ENCODE measurements around the gene H6PD.

Gene H6PD

DNA sequence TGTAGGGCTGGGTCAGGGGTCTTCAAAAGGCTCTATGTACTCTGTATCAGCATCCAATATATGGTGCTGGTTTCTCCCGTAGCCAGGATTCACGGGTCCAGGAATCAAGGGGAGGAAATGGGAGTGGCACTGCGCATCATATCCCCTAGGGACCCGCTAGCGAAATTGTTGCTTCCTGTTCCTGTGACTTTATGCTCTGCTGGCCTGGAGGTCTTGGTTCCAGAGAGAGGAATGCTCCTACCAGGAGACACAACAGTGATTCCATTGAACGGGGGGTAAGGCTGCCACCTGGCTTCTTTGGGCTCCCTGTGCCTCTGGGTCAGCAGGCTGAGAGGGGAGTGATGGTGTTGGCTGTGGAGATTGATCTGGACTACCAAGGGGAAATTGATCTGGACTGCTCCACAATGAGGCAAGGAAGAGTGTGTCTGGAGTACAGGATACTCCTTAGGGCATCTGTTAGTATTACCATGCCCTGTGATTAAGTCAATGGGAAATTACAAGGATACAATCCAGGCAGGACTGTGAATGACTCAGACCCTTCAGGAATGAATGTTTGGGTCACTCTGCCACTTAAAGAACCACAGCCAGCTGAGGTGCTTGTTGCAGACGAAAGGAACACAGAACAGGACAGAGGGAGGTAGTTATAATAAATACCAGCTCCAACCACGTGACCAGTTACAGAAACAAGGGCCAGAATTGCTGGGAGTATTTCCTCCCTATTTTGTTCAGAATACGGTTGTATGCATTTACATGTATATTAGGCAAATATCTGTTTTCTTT is 68.4 kb downstream of the H6PD start:
- ChIA-PET POLR2A (no interaction called here), CTCF (no interaction called here)
- H3K4me3 ChIP-seq (ENCODE audit: low read depth, low read length), result no peak overlapping the region
- peaks cover 7% of the 10 kb centered on the region; the same call in 1 of the 2 replicates for H3K4me1 ChIP-seq (ENCODE audit: control insufficient read depth, insufficient read depth, low read length)
- no peak overlapping the region for H3K27ac ChIP-seq (ENCODE audit: extremely low read depth, low read depth, low read length)
- H3K36me3 ChIP-seq (ENCODE audit: control insufficient read depth in 2 of 2, insufficient read depth in 1 of 2, low read length in 2 of 2), result no peaks in the 10 kb centered on the region
- no peaks in the 10 kb centered on the region for H3K9me3 ChIP-seq (ENCODE audit: control insufficient read depth, insufficient read depth, low read depth, low read length)
- TF ChIP-seq ZNF394 (tag by site-specific recombination; IDR thresholded peaks at IDR 0.05; ENCODE audit: borderline replicate concordance), result peak; percentile 53; the same call in 1 of the 2 replicates
- no peak for TF ChIP-seq ZBTB7A (tag by site-specific recombination; IDR thresholded peaks at IDR 0.05; ENCODE audit: low read depth)
- TF ChIP-seq YY1 (tag by site-specific recombination; IDR thresholded peaks at IDR 0.05), result no peak
- no peak for TF ChIP-seq ZNF48 (tag by site-specific recombination; IDR thresholded peaks at IDR 0.05)
- no peak for TF ChIP-seq SP2 (tag by site-specific recombination; IDR thresholded peaks at IDR 0.05)
- TF ChIP-seq ZNF2 (tag by site-specific recombination; IDR thresholded peaks at IDR 0.05), result no peak
- TF ChIP-seq ZNF530 (tag by site-specific recombination; IDR thresholded peaks at IDR 0.05; ENCODE audit: low read depth), result no peak
- peak; percentile 96 for TF ChIP-seq SP7 (tag by site-specific recombination; IDR thresholded peaks at IDR 0.05)
- no peak for TF ChIP-seq KLF7 (tag by site-specific recombination; IDR thresholded peaks at IDR 0.05; ENCODE audit: borderline replicate concordance)
- TF ChIP-seq ZNF292 (tag by site-specific recombination; IDR thresholded peaks at IDR 0.05; ENCODE audit: borderline replicate concordance, low read depth), result no peak
- TF ChIP-seq ZNF350 (tag by site-specific recombination; IDR thresholded peaks at IDR 0.05), result no peak
- no peak for TF ChIP-seq MEIS1 (CRISPR knock-in tag; IDR thresholded peaks at IDR 0.05; ENCODE audit: borderline replicate concordance)
- TF ChIP-seq TRIM28 (IDR thresholded peaks at IDR 0.05; ENCODE audit: borderline replicate concordance, low read length), result peak; percentile 49; the same call in 1 of the 2 replicates
- TF ChIP-seq, protein P1, sequence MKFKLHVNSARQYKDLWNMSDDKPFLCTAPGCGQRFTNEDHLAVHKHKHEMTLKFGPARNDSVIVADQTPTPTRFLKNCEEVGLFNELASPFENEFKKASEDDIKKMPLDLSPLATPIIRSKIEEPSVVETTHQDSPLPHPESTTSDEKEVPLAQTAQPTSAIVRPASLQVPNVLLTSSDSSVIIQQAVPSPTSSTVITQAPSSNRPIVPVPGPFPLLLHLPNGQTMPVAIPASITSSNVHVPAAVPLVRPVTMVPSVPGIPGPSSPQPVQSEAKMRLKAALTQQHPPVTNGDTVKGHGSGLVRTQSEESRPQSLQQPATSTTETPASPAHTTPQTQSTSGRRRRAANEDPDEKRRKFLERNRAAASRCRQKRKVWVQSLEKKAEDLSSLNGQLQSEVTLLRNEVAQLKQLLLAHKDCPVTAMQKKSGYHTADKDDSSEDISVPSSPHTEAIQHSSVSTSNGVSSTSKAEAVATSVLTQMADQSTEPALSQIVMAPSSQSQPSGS (tag by site-specific recombination; IDR thresholded peaks at IDR 0.05; ENCODE audit: low read depth), result no peak
- no peak for TF ChIP-seq ZBTB20 (tag by site-specific recombination; IDR thresholded peaks at IDR 0.05)
- TF ChIP-seq SCRT2 (tag by site-specific recombination; IDR thresholded peaks at IDR 0.05), result peak; percentile 77
- TF ChIP-seq FEZF1 (tag by site-specific recombination; IDR thresholded peaks at IDR 0.05), result peak; percentile 67
- peak; percentile 62; the same call in 1 of the 2 replicates for TF ChIP-seq ZNF660 (tag by site-specific recombination; IDR thresholded peaks at IDR 0.05)
- TF ChIP-seq, protein P2, sequence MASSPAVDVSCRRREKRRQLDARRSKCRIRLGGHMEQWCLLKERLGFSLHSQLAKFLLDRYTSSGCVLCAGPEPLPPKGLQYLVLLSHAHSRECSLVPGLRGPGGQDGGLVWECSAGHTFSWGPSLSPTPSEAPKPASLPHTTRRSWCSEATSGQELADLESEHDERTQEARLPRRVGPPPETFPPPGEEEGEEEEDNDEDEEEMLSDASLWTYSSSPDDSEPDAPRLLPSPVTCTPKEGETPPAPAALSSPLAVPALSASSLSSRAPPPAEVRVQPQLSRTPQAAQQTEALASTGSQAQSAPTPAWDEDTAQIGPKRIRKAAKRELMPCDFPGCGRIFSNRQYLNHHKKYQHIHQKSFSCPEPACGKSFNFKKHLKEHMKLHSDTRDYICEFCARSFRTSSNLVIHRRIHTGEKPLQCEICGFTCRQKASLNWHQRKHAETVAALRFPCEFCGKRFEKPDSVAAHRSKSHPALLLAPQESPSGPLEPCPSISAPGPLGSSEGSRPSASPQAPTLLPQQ (tag by site-specific recombination; IDR thresholded peaks at IDR 0.05), result no peak
- TF ChIP-seq ZNF548 (tag by site-specific recombination; IDR thresholded peaks at IDR 0.05), result no peak
- no peak for TF ChIP-seq ZNF510 (tag by site-specific recombination; IDR thresholded peaks at IDR 0.05; ENCODE audit: insufficient replicate concordance)
- TF ChIP-seq, protein P3, sequence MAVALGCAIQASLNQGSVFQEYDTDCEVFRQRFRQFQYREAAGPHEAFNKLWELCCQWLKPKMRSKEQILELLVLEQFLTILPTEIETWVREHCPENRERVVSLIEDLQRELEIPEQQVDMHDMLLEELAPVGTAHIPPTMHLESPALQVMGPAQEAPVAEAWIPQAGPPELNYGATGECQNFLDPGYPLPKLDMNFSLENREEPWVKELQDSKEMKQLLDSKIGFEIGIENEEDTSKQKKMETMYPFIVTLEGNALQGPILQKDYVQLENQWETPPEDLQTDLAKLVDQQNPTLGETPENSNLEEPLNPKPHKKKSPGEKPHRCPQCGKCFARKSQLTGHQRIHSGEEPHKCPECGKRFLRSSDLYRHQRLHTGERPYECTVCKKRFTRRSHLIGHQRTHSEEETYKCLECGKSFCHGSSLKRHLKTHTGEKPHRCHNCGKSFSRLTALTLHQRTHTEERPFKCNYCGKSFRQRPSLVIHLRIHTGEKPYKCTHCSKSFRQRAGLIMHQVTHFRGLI (tag by site-specific recombination; IDR thresholded peaks at IDR 0.05), result no peak
- no peak for TF ChIP-seq ZBTB17 (tag by site-specific recombination; IDR thresholded peaks at IDR 0.05)
- no peak for TF ChIP-seq KLF10 (tag by site-specific recombination; IDR thresholded peaks at IDR 0.05)
- TF ChIP-seq, protein P4, sequence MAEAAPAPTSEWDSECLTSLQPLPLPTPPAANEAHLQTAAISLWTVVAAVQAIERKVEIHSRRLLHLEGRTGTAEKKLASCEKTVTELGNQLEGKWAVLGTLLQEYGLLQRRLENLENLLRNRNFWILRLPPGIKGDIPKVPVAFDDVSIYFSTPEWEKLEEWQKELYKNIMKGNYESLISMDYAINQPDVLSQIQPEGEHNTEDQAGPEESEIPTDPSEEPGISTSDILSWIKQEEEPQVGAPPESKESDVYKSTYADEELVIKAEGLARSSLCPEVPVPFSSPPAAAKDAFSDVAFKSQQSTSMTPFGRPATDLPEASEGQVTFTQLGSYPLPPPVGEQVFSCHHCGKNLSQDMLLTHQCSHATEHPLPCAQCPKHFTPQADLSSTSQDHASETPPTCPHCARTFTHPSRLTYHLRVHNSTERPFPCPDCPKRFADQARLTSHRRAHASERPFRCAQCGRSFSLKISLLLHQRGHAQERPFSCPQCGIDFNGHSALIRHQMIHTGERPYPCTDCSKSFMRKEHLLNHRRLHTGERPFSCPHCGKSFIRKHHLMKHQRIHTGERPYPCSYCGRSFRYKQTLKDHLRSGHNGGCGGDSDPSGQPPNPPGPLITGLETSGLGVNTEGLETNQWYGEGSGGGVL (tag by site-specific recombination; IDR thresholded peaks at IDR 0.05), result no peak
- TF ChIP-seq, protein P5, sequence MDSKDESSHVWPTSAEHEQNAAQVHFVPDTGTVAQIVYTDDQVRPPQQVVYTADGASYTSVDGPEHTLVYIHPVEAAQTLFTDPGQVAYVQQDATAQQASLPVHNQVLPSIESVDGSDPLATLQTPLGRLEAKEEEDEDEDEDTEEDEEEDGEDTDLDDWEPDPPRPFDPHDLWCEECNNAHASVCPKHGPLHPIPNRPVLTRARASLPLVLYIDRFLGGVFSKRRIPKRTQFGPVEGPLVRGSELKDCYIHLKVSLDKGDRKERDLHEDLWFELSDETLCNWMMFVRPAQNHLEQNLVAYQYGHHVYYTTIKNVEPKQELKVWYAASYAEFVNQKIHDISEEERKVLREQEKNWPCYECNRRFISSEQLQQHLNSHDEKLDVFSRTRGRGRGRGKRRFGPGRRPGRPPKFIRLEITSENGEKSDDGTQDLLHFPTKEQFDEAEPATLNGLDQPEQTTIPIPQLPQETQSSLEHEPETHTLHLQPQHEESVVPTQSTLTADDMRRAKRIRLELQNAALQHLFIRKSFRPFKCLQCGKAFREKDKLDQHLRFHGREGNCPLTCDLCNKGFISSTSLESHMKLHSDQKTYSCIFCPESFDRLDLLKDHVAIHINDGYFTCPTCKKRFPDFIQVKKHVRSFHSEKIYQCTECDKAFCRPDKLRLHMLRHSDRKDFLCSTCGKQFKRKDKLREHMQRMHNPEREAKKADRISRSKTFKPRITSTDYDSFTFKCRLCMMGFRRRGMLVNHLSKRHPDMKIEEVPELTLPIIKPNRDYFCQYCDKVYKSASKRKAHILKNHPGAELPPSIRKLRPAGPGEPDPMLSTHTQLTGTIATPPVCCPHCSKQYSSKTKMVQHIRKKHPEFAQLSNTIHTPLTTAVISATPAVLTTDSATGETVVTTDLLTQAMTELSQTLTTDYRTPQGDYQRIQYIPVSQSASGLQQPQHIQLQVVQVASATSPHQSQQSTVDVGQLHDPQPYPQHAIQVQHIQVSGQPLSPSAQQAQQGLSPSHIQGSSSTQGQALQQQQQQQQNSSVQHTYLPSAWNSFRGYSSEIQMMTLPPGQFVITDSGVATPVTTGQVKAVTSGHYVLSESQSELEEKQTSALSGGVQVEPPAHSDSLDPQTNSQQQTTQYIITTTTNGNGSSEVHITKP (tag by site-specific recombination; IDR thresholded peaks at IDR 0.05), result peak; percentile 73
- no peak for TF ChIP-seq GLI2 (tag by site-specific recombination; IDR thresholded peaks at IDR 0.05; ENCODE audit: borderline replicate concordance, low read depth)
- TF ChIP-seq ZNF777 (tag by site-specific recombination; IDR thresholded peaks at IDR 0.05; ENCODE audit: borderline replicate concordance), result no peak
- no peak for TF ChIP-seq EGR2 (tag by site-specific recombination; IDR thresholded peaks at IDR 0.05; ENCODE audit: low read depth)
